ENCODE data around the gene MARK3.

DNA sequence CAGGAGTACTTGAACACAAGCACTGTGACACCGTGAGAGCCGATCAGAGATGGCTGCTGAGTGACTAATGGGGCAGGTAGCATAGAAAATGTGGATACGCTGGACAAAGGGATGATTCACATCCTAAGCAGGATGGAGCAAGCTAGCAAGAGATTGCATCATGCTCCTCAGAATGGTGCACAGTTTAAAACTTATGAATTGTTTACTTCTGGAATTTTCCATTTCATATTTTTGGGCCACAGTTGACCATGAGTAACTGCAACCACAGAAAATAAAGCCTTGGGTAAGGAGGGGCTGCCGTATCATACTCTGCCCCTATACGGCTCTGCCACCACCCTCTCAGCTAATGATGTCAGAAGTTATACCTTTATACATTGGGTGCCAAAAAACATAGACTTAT is 23.3 kb upstream of the MARK3 start:
- TF ChIP-seq, protein P1, sequence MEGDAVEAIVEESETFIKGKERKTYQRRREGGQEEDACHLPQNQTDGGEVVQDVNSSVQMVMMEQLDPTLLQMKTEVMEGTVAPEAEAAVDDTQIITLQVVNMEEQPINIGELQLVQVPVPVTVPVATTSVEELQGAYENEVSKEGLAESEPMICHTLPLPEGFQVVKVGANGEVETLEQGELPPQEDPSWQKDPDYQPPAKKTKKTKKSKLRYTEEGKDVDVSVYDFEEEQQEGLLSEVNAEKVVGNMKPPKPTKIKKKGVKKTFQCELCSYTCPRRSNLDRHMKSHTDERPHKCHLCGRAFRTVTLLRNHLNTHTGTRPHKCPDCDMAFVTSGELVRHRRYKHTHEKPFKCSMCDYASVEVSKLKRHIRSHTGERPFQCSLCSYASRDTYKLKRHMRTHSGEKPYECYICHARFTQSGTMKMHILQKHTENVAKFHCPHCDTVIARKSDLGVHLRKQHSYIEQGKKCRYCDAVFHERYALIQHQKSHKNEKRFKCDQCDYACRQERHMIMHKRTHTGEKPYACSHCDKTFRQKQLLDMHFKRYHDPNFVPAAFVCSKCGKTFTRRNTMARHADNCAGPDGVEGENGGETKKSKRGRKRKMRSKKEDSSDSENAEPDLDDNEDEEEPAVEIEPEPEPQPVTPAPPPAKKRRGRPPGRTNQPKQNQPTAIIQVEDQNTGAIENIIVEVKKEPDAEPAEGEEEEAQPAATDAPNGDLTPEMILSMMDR (IDR thresholded peaks at IDR 0.05): no peak
- no peak for TF ChIP-seq POLR2A (IDR thresholded peaks at IDR 0.05)
